Measurements from ENCODE around the gene PGLYRP3.

PGLYRP3 gene

DNA sequence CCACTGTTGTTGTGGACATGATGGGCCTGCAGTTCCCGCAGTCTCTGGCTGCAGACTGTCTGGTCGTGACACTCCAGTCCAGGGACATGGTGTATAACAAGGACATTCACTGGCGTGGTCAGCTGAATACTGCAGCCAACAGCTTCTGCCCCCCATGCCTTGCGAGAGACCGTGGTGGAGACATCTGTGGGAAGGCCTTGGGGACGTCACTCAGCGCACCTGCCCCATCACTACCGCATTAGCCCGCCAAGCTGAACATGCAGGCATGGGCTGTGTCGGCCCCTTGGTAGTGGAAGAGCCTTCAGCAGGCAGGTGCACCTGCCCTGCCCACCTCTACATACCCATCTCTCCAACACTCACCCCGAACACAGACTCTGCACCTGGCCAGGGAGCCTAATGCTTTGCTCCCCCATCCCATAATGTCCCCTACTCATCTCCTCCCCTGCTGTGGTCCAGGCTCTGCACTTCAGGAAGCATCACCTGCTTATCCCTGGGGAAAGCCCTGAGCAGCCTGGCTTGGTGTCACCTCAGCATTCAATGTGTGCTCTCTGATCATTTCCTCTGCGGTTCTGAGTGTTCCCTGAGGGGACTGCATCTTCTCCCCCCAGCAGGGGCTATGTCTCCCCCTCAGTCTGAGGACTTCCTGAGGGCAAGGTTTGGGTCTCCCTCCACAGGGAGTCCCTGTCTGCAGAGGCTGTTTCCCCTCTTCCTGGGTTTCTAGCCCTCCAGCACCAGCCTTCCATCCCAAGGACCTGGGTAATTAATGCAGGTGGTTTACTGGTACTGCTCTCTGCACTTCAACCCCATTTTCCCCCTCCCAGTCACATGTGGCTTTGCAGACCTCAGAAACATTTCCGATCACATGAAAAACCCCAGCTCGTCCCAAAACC lies 32.7 kb upstream of the PGLYRP3 start:
- Histone ChIP-seq H3K4me3 (ENCODE audit: low read length) (no peak overlapping the region), H3K36me3 (ENCODE audit: control insufficient read depth, insufficient read depth, low read length) (no peaks in the 10 kb centered on the region), H3K27me3 (ENCODE audit: control insufficient read depth, insufficient read depth, low read length) (peaks cover 4% of the 10 kb centered on the region), H3K27ac (ENCODE audit: low read depth, low read length) (no peak overlapping the region), H3K9ac (ENCODE audit: low read length) (no peak overlapping the region), H3K4me1 (ENCODE audit: control insufficient read depth, insufficient read depth, low read length) (no peaks in the 10 kb centered on the region)

GRCh38 chr1:153344718-153345025 lies 31.9 kb upstream of the PGLYRP3 start:
- H3K9ac ChIP-seq (ENCODE audit: low read length), result no peak overlapping the region
- peaks cover 4% of the 10 kb centered on the region for H3K27me3 ChIP-seq (ENCODE audit: control insufficient read depth, insufficient read depth, low read length)
- H3K36me3 ChIP-seq (ENCODE audit: control insufficient read depth, insufficient read depth, low read length), result no peaks in the 10 kb centered on the region
- H3K4me3 ChIP-seq (ENCODE audit: low read length), result no peak overlapping the region
- H3K27ac ChIP-seq (ENCODE audit: low read depth, low read length), result no peak overlapping the region
- H3K4me1 ChIP-seq (ENCODE audit: control insufficient read depth, insufficient read depth, low read length), result no peaks in the 10 kb centered on the region

DNA sequence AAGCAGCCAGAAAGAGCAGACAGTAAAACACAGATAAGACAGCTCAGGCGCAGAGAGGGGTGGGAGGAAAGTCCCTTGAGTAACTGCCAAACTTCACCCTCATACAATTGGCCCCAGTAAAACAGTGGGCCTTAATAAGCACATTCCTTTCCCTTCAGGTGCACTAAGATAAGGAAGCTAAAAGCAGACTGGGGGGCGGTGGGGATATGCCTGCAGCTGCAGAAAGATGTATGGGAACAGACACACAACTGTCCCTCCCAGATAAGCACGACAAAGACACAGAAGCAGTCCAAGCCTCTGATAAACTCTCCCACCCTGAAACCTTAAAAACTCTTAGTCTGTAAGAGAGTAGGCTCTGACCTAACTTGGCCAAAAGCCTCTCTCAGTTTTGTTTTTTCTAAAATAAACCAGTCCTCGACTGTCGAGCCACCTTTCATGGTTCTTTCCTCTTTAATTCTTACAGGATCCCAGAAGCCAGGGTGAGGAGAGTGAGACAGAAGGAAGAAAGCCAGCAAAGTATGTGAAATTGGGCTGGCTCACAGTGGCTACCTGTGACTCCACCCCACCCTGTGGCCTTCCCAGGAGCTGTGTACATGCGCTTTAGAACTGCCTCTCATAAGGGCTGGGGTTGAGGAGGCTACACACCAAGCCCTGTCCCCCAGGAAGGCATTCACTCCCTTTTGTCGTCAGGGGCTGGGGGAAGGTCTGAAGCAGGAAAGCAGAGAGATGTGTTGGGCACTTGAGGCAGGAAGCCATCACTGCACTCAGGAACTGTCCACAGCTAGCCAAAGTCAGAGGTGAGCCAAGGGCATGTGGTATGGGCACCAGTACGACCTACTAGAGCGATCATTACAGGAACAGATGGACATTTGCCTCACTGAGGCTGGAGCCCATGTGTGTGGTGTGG lies 31.3 kb upstream of the PGLYRP3 start:
- Histone ChIP-seq H3K27ac (ENCODE audit: low read depth, low read length) (no peak overlapping the region), H3K27me3 (ENCODE audit: control insufficient read depth, insufficient read depth, low read length) (peaks cover 4% of the 10 kb centered on the region)

GRCh38 chr1:153343040-153343681 lies 30.4 kb upstream of the PGLYRP3 start:
- Histone ChIP-seq H3K36me3 (ENCODE audit: control insufficient read depth, insufficient read depth, low read length) (no peaks in the 10 kb centered on the region), H3K27me3 (ENCODE audit: control insufficient read depth, insufficient read depth, low read length) (peaks cover 4% of the 10 kb centered on the region), H3K4me1 (ENCODE audit: control insufficient read depth, insufficient read depth, low read length) (no peaks in the 10 kb centered on the region), H3K9ac (ENCODE audit: low read length) (no peak overlapping the region), H3K27ac (ENCODE audit: low read depth, low read length) (no peak overlapping the region), H3K4me3 (ENCODE audit: low read length) (no peak overlapping the region)

More for the DNA sequence above, 31.3 kb upstream of the PGLYRP3 start:
- no peak overlapping the region for H3K4me3 ChIP-seq (ENCODE audit: low read length)
- no peak overlapping the region for H3K9ac ChIP-seq (ENCODE audit: low read length)
- H3K4me1 ChIP-seq (ENCODE audit: control insufficient read depth, insufficient read depth, low read length), result no peaks in the 10 kb centered on the region
- H3K36me3 ChIP-seq (ENCODE audit: control insufficient read depth, insufficient read depth, low read length), result no peaks in the 10 kb centered on the region

GRCh38 chr1:153342178-153342577 lies 29.4 kb upstream of the PGLYRP3 start:
- H3K4me3 ChIP-seq (ENCODE audit: low read length), result no peak overlapping the region
- no peak overlapping the region for H3K9ac ChIP-seq (ENCODE audit: low read length)
- H3K27ac ChIP-seq (ENCODE audit: low read depth, low read length), result no peak overlapping the region
- no peaks in the 10 kb centered on the region for H3K36me3 ChIP-seq (ENCODE audit: control insufficient read depth, insufficient read depth, low read length)
- H3K4me1 ChIP-seq (ENCODE audit: control insufficient read depth, insufficient read depth, low read length), result no peaks in the 10 kb centered on the region
- peaks cover 4% of the 10 kb centered on the region for H3K27me3 ChIP-seq (ENCODE audit: control insufficient read depth, insufficient read depth, low read length)

GRCh38 chr1:153341431-153341934 lies 28.7 kb upstream of the PGLYRP3 start:
- Histone ChIP-seq H3K36me3 (ENCODE audit: control insufficient read depth, insufficient read depth, low read length) (no peaks in the 10 kb centered on the region), H3K9ac (ENCODE audit: low read length) (no peak overlapping the region), H3K4me1 (ENCODE audit: control insufficient read depth, insufficient read depth, low read length) (no peaks in the 10 kb centered on the region), H3K27me3 (ENCODE audit: control insufficient read depth, insufficient read depth, low read length) (peaks cover 4% of the 10 kb centered on the region), H3K27ac (ENCODE audit: low read depth, low read length) (no peak overlapping the region), H3K4me3 (ENCODE audit: low read length) (no peak overlapping the region)

DNA sequence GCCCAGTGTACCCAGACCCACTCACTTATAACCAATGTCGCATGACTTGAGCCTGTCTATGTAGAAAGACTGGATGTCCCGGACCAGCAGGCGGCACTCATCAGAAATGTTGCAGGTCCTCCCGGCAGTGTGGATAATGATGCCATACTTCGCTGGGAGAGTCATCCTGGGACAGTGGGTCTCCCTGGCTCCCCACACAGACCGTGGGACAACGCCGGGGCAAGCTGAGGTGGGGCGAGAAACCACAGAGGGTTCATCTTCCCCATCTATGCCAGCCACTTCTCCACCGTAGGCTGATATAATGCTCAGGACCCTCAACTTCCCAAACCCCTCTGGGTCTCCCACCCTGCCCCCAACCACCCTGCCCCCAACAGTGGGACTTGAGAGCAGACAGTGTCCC lies 27.6 kb upstream of the PGLYRP3 start:
- Histone ChIP-seq H3K27me3 (ENCODE audit: control insufficient read depth, insufficient read depth, low read length) (peaks cover 4% of the 10 kb centered on the region), H3K27ac (ENCODE audit: low read depth, low read length) (no peak overlapping the region), H3K4me3 (ENCODE audit: low read length) (no peak overlapping the region), H3K4me1 (ENCODE audit: control insufficient read depth, insufficient read depth, low read length) (no peaks in the 10 kb centered on the region), H3K36me3 (ENCODE audit: control insufficient read depth, insufficient read depth, low read length) (no peaks in the 10 kb centered on the region), H3K9ac (ENCODE audit: low read length) (no peak overlapping the region)

- no peaks in the 10 kb centered on the region for H3K4me1 ChIP-seq (ENCODE audit: control insufficient read depth, insufficient read depth, low read length)
- H3K36me3 ChIP-seq (ENCODE audit: control insufficient read depth, insufficient read depth, low read length), result no peaks in the 10 kb centered on the region
- no peak overlapping the region for H3K4me3 ChIP-seq (ENCODE audit: low read length)
- H3K27ac ChIP-seq (ENCODE audit: low read depth, low read length), result no peak overlapping the region
- H3K9ac ChIP-seq (ENCODE audit: low read length), result no peak overlapping the region
- peaks cover 4% of the 10 kb centered on the region for H3K27me3 ChIP-seq (ENCODE audit: control insufficient read depth, insufficient read depth, low read length)
Observed at GRCh38 chr1:153339802-153340201, 27.1 kb upstream of the PGLYRP3 start.

DNA sequence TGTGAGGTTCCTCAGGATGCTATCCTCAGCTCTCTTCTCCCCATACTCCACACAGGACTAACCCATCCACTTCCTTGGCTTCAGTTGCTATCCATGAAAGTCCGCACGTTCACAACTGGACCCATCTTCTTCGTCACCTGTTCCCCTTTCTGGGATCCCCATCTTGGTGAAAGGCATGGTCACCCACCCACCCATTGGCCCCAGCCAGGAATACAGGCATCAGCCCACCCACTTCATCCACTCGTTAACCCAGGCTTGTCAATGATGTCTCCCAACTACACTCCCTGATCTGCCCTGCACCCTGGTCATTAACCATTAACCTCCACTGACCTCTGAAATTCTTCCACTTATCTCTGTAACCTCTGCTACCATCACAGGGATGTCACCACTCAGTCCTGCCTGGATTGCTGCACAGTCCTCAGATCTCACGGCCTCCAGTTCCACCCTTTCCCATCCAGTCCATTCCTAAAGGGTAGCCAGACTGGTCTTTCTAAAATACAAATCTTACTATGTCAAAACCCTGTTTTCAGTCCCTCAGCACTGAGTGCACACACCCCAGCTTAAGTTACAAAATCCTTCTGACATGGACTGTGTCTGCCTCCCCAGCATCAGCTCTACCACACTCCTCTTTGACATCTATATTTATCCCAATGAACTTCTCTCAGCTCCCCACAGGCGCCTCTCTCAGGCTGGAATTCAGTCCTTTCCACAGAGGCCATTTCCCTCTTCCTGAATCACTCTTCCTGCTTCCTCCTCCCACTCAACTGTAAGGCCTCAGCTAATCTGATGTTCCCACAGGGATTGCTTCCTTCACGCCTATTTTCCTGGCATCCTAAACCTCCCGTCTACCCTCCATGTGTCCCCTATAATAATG lies 25.5 kb upstream of the PGLYRP3 start:
- Histone ChIP-seq H3K4me1 (ENCODE audit: control insufficient read depth, insufficient read depth, low read length) (no peaks in the 10 kb centered on the region), H3K27me3 (ENCODE audit: control insufficient read depth, insufficient read depth, low read length) (peaks cover 4% of the 10 kb centered on the region), H3K27ac (ENCODE audit: low read depth, low read length) (no peak overlapping the region), H3K36me3 (ENCODE audit: control insufficient read depth, insufficient read depth, low read length) (no peaks in the 10 kb centered on the region), H3K4me3 (ENCODE audit: low read length) (no peak overlapping the region), H3K9ac (ENCODE audit: low read length) (no peak overlapping the region)

GRCh38 chr1:153336650-153337049 lies 23.9 kb upstream of the PGLYRP3 start:
- H3K4me3 ChIP-seq (ENCODE audit: low read length), result no peak overlapping the region
- no peaks in the 10 kb centered on the region for H3K36me3 ChIP-seq (ENCODE audit: control insufficient read depth, insufficient read depth, low read length)
- H3K27me3 ChIP-seq (ENCODE audit: control insufficient read depth, insufficient read depth, low read length), result peaks cover 3% of the 10 kb centered on the region
- no peak overlapping the region for H3K9ac ChIP-seq (ENCODE audit: low read length)
- no peak overlapping the region for H3K27ac ChIP-seq (ENCODE audit: low read depth, low read length)
- no peaks in the 10 kb centered on the region for H3K4me1 ChIP-seq (ENCODE audit: control insufficient read depth, insufficient read depth, low read length)

DNA sequence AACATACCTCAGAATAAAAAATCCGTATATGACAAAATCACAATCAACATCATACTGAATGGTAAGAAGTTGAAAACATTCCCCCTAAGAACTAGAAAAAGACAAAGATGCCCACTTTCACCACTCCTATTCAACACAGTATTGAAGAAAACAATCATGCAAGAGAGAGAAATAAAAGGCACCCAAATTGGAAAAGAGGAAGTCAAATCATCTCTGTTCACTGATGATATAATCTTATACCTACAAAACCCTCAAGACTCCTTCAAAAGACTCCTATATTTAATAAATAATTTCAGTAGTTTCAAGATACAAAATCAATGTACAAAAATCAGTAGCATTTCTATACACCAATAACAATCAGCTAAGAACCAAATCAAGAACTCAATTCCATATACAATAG lies 21.1 kb upstream of the PGLYRP3 start:
- no peak overlapping the region for H3K27ac ChIP-seq (ENCODE audit: low read depth, low read length)
- no peaks in the 10 kb centered on the region for H3K36me3 ChIP-seq (ENCODE audit: control insufficient read depth, insufficient read depth, low read length)
- no peaks in the 10 kb centered on the region for H3K4me1 ChIP-seq (ENCODE audit: control insufficient read depth, insufficient read depth, low read length)
- no peak overlapping the region for H3K9ac ChIP-seq (ENCODE audit: low read length)
- no peaks in the 10 kb centered on the region for H3K27me3 ChIP-seq (ENCODE audit: control insufficient read depth, insufficient read depth, low read length)
- H3K4me3 ChIP-seq (ENCODE audit: low read length), result no peak overlapping the region
